Measurements from ENCODE around the gene SERPINA12. TPM values are rescaled to one million over a fixed set of nuclear protein-coding genes. Genes with fewer than 3 reads are reported as not detected.
A peak's percentile ranks its signal among the peaks of the same experiment; 100 is the strongest.

Gene SERPINA12, protein sequence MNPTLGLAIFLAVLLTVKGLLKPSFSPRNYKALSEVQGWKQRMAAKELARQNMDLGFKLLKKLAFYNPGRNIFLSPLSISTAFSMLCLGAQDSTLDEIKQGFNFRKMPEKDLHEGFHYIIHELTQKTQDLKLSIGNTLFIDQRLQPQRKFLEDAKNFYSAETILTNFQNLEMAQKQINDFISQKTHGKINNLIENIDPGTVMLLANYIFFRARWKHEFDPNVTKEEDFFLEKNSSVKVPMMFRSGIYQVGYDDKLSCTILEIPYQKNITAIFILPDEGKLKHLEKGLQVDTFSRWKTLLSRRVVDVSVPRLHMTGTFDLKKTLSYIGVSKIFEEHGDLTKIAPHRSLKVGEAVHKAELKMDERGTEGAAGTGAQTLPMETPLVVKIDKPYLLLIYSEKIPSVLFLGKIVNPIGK
- not detected for total RNA-seq
- under 1 TPM in 1 of 2 donors, not detected in 1; 0.13 TPM for polyA plus RNA-seq (ENCODE audit: insufficient read length in 2 of 2)
- long read RNA-seq, donor 1: 0 reads
- long read RNA-seq, donor 2: 0 reads
- long read RNA-seq, donor 3: 0 reads
- long read RNA-seq, donor 4: 0 reads

DNA sequence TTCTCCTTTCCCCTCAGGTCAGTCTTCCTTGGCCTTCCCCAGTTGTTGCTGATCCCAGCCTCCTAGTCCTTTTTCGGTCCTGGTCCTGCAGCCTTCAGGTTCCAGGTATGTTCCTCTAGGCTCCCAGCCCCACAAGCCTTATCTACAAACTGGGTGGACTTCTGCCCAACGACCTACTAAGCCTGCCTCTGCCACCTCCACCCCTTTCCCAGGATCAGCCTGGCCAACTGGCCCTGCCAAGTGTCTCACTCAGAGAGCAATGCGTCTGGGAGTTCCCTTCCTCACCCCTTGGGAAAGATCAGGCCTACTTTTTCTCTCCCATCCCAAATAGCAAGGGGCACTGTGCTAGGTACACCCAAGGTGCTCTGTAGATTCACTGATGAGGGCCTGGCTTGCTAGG lies at the start of gene SERPINA12:
TSS of gene SERPINA12 (minus strand) at position 114 of the 400 bp plus-strand sequence. CDS start 11,072 bp downstream, outside the sequence.
- no peaks in the 10 kb centered on the region for H3K4me1 ChIP-seq (ENCODE audit: control insufficient read depth, insufficient read depth, low read length)
- no peak for DNase-seq (ENCODE audit: low read depth in 4 of 6, low spot score in 6 of 6)
- 76% methylated on average over 3 of the region's 3 CpGs for WGBS (ENCODE audit: insufficient coverage)
- no peak within 1 kb of the TSS for H3K27ac ChIP-seq (ENCODE audit: low read depth, low read length)
- no peaks in the 10 kb centered on the region for H3K36me3 ChIP-seq (ENCODE audit: control insufficient read depth, insufficient read depth, low read length)
- H3K27me3 ChIP-seq (ENCODE audit: control insufficient read depth, insufficient read depth, low read length): no peaks in the 10 kb centered on the region
- no peak within 1 kb of the TSS for H3K4me3 ChIP-seq (ENCODE audit: low read depth, low read length)
- H3K9me3 ChIP-seq (ENCODE audit: control insufficient read depth, insufficient read depth, low read length): no peaks in the 10 kb centered on the region

- WGBS (ENCODE audit: insufficient coverage): 66% methylated on average over 2 of the region's 2 CpGs
- Histone ChIP-seq H3K27ac (ENCODE audit: low read depth, low read length) (no peak overlapping the region), H3K36me3 (ENCODE audit: control insufficient read depth, insufficient read depth, low read length) (no peaks in the 10 kb centered on the region), H3K9me3 (ENCODE audit: control insufficient read depth, insufficient read depth, low read length) (peaks cover 1% of the 10 kb centered on the region), H3K4me3 (ENCODE audit: low read depth, low read length) (no peak overlapping the region), H3K27me3 (ENCODE audit: control insufficient read depth, insufficient read depth, low read length) (no peaks in the 10 kb centered on the region), H3K4me1 (ENCODE audit: control insufficient read depth, insufficient read depth, low read length) (no peaks in the 10 kb centered on the region)
- DNase-seq (ENCODE audit: low read depth in 4 of 6, low spot score in 6 of 6): no peak
These were observed 49.6 kb upstream of the SERPINA12 start for GRCh38 chr14:94558842-94559241.

- Histone ChIP-seq H3K27ac (ENCODE audit: low read depth, low read length) (no peak overlapping the region), H3K4me3 (ENCODE audit: low read depth, low read length) (no peak overlapping the region), H3K4me1 (ENCODE audit: control insufficient read depth, insufficient read depth, low read length) (no peaks in the 10 kb centered on the region), H3K27me3 (ENCODE audit: control insufficient read depth, insufficient read depth, low read length) (no peaks in the 10 kb centered on the region), H3K36me3 (ENCODE audit: control insufficient read depth, insufficient read depth, low read length) (no peaks in the 10 kb centered on the region), H3K9me3 (ENCODE audit: control insufficient read depth, insufficient read depth, low read length) (peaks cover 1% of the 10 kb centered on the region)
- WGBS (ENCODE audit: insufficient coverage): no CpG with 5 or more reads among the region's 1 CpG
- no peak for DNase-seq (ENCODE audit: low read depth in 4 of 6, low spot score in 6 of 6)
These were observed 48.1 kb upstream of the SERPINA12 start for GRCh38 chr14:94557327-94557726.

DNA sequence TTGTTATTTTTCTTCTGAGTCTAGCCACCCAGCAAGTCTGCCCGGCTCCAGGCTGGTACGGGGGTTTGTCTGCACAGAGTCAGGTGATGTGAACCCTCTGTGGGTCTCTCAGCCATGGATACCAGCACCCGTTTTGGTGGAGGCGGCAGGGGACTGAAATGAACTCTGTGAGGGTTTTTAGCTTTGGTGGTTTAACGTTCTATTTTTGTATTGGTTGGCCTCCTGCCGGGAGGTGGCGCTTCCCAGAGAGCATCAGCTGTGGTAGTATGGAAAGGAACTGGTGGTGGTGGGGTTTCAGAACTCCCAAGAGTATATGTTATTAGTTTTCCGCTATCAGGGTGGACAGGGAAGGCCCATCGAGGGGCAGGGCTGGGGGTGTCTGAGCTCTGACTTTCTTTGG lies 46.7 kb upstream of the SERPINA12 start:
- DNase-seq (ENCODE audit: low read depth in 4 of 6, low spot score in 6 of 6): no peak
- no peaks in the 10 kb centered on the region for H3K27me3 ChIP-seq (ENCODE audit: control insufficient read depth, insufficient read depth, low read length)
- no peak overlapping the region for H3K27ac ChIP-seq (ENCODE audit: low read depth, low read length)
- no peaks in the 10 kb centered on the region for H3K4me1 ChIP-seq (ENCODE audit: control insufficient read depth, insufficient read depth, low read length)
- H3K36me3 ChIP-seq (ENCODE audit: control insufficient read depth, insufficient read depth, low read length): no peaks in the 10 kb centered on the region
- H3K4me3 ChIP-seq (ENCODE audit: low read depth, low read length): no peak overlapping the region
- peaks cover 1% of the 10 kb centered on the region for H3K9me3 ChIP-seq (ENCODE audit: control insufficient read depth, insufficient read depth, low read length)
- 85% methylated on average over 9 of the region's 9 CpGs for WGBS (ENCODE audit: insufficient coverage)

DNA sequence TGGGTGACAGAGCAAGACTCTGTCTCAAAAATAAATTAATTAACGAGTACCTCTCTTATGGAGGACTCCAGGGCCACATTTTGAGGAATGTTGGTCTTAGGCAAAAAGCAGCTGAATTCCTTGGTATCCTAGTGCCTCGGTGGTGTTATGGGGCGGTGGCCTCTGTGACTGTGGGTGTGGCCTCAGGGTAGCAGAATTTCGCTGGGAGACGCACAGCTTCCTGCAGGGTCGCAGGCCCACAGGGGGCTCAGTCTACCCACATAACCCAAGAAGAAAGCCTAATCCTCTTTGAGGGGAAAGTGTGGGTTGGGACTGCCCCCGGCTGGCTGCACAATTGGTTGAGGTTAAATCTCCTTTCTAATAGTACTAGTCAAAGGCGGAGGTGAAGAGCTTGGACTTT lies 40.8 kb upstream of the SERPINA12 start:
- Histone ChIP-seq H3K4me3 (ENCODE audit: low read depth, low read length) (no peak overlapping the region), H3K4me1 (ENCODE audit: control insufficient read depth, insufficient read depth, low read length) (peaks cover 14% of the 10 kb centered on the region), H3K27me3 (ENCODE audit: control insufficient read depth, insufficient read depth, low read length) (no peaks in the 10 kb centered on the region), H3K27ac (ENCODE audit: low read depth, low read length) (no peak overlapping the region), H3K36me3 (ENCODE audit: control insufficient read depth, insufficient read depth, low read length) (no peaks in the 10 kb centered on the region), H3K9me3 (ENCODE audit: control insufficient read depth, insufficient read depth, low read length) (peaks cover 3% of the 10 kb centered on the region)
- no peak for DNase-seq (ENCODE audit: low read depth in 4 of 6, low spot score in 6 of 6)
- no CpG with 5 or more reads among the region's 8 CpGs for WGBS (ENCODE audit: insufficient coverage)

GRCh38 chr14:94548999-94549985 lies 40.0 kb upstream of the SERPINA12 start:
- Histone ChIP-seq H3K36me3 (ENCODE audit: control insufficient read depth, insufficient read depth, low read length) (no peaks in the 10 kb centered on the region), H3K27me3 (ENCODE audit: control insufficient read depth, insufficient read depth, low read length) (no peaks in the 10 kb centered on the region), H3K4me1 (ENCODE audit: control insufficient read depth, insufficient read depth, low read length) (peaks cover 18% of the 10 kb centered on the region), H3K4me3 (ENCODE audit: low read depth, low read length) (no peak overlapping the region), H3K27ac (ENCODE audit: low read depth, low read length) (no peak overlapping the region), H3K9me3 (ENCODE audit: control insufficient read depth, insufficient read depth, low read length) (peaks cover 3% of the 10 kb centered on the region)
- DNase-seq (ENCODE audit: low read depth in 4 of 6, low spot score in 6 of 6): peak in 5 of 6 donors; percentile 27 to 87 (median 52)
- 17% methylated on average over 12 of the region's 24 CpGs for WGBS (ENCODE audit: insufficient coverage)

DNA sequence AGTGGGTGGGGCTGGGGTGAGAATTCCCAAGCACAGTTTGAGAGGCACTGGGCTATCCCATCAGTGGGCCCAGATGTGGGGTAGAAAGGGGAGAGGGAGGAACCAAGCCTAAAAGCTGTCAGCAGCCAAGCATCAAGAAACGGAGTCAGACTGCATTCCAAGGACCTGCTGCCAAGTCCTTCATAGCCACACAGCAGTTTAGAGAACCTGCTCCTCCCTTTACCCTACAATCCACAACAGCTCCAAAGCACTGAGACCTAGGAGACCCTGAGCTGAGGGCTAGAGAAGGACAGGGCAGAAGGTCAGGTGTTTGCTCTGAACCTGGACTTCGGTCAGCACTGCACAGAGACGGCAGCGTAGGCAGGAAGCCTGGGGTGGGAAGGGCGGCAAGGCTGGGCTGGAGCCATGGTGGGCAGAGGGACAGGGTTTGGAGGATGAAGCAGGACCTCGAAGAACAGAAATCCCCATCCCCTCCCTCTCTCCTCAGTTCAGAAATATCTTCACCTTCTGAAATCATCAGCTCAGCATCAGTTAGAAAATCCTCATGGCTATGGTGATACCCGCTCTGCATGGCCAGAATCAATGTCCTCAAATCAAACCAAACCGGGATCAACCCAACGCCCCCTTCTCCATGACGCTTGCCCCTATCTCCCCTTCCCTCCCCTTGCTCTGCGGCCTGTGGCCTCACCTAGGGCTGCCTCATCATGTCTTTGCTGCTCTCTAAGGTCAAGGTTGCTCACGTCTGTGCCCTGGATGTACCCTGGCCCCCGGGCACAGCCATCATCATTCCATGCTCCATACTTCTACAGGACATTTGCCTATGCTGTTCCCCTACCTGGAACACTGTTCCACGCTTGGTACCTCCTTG lies 39.1 kb upstream of the SERPINA12 start:
- Histone ChIP-seq H3K4me1 (ENCODE audit: control insufficient read depth, insufficient read depth, low read length) (peaks cover 18% of the 10 kb centered on the region), H3K27ac (ENCODE audit: low read depth, low read length) (no peak overlapping the region), H3K36me3 (ENCODE audit: control insufficient read depth, insufficient read depth, low read length) (no peaks in the 10 kb centered on the region), H3K4me3 (ENCODE audit: low read depth, low read length) (no peak overlapping the region), H3K9me3 (ENCODE audit: control insufficient read depth, insufficient read depth, low read length) (peaks cover 2% of the 10 kb centered on the region), H3K27me3 (ENCODE audit: control insufficient read depth, insufficient read depth, low read length) (no peaks in the 10 kb centered on the region)
- no peak for DNase-seq (ENCODE audit: low read depth in 4 of 6, low spot score in 6 of 6)
- 93% methylated on average over 13 of the region's 14 CpGs for WGBS (ENCODE audit: insufficient coverage)

- no peak overlapping the region for H3K4me3 ChIP-seq (ENCODE audit: low read depth, low read length)
- peaks cover 18% of the 10 kb centered on the region for H3K4me1 ChIP-seq (ENCODE audit: control insufficient read depth, insufficient read depth, low read length)
- H3K27me3 ChIP-seq (ENCODE audit: control insufficient read depth, insufficient read depth, low read length): no peaks in the 10 kb centered on the region
- no peaks in the 10 kb centered on the region for H3K36me3 ChIP-seq (ENCODE audit: control insufficient read depth, insufficient read depth, low read length)
- DNase-seq (ENCODE audit: low read depth in 4 of 6, low spot score in 6 of 6): no peak
- no peak overlapping the region for H3K27ac ChIP-seq (ENCODE audit: low read depth, low read length)
- peaks cover 2% of the 10 kb centered on the region for H3K9me3 ChIP-seq (ENCODE audit: control insufficient read depth, insufficient read depth, low read length)
- 25% methylated on average over 2 of the region's 4 CpGs for WGBS (ENCODE audit: insufficient coverage)
These were observed 38.5 kb upstream of the SERPINA12 start for GRCh38 chr14:94547726-94548125.

Data from spinal cord (tissue), 10 donors.